ENCODE results near the gene CYP4X1. TPM values are rescaled to one million over a fixed set of nuclear protein-coding genes. Genes with fewer than 3 reads are reported as not detected.
"Not testable (repeated sequence)": the region's sequence is repeated elsewhere in the genome, so short reads cannot be mapped to it uniquely, and the experiment has no call there.

Gene CYP4X1, protein sequence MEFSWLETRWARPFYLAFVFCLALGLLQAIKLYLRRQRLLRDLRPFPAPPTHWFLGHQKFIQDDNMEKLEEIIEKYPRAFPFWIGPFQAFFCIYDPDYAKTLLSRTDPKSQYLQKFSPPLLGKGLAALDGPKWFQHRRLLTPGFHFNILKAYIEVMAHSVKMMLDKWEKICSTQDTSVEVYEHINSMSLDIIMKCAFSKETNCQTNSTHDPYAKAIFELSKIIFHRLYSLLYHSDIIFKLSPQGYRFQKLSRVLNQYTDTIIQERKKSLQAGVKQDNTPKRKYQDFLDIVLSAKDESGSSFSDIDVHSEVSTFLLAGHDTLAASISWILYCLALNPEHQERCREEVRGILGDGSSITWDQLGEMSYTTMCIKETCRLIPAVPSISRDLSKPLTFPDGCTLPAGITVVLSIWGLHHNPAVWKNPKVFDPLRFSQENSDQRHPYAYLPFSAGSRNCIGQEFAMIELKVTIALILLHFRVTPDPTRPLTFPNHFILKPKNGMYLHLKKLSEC
- 24.3 TPM for total RNA-seq

GRCh38 chr1:47023268-47024140, at the start of gene CYP4X1:
Gene CYP4X1, plus strand, starts transcription at chr1:47023669. Its CDS starts 149 bp downstream, at chr1:47023818.
- intact Hi-C loops (cut with DNase I), result no loop called here
- DNase-seq (ENCODE audit: low spot score) (peak; percentile 65), ATAC-seq (peak; percentile 79)

DNA sequence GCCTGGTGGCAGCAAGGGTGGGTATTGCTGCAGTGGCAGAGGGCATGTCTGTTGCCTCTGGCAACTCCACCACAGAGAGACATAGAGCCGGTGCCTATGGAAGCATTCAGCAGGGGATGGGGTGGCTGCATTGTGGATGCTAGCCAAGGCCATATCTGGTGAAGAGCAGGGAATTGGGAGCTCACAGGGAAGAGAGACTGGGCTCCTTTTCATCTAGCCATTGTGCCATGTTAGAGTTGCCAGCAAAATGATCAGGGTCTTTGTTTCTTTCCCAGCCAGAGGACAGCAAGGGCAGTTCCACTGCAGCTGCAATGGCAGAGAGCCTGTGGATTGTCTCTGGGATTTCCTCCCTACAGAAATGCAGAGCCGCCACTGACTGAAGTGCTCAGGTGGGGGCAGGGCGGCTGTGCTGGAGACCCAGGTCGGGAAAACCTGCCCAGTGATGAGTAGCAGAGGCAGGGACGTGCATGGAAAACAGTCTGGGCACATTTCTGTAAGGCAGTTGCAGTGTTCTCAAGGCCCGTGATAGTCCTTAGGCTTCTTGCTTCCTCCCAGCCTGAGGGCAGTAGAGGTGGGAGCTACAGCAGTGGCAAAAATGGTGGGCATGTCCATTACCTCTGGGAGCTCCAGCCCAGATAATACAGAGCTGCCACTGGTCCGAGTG, 40.2 kb upstream of the CYP4X1 start:
- DNase-seq (ENCODE audit: low spot score) (no peak), ATAC-seq (no peak)
- intact Hi-C loops (cut with DNase I), result no loop called here

DNA sequence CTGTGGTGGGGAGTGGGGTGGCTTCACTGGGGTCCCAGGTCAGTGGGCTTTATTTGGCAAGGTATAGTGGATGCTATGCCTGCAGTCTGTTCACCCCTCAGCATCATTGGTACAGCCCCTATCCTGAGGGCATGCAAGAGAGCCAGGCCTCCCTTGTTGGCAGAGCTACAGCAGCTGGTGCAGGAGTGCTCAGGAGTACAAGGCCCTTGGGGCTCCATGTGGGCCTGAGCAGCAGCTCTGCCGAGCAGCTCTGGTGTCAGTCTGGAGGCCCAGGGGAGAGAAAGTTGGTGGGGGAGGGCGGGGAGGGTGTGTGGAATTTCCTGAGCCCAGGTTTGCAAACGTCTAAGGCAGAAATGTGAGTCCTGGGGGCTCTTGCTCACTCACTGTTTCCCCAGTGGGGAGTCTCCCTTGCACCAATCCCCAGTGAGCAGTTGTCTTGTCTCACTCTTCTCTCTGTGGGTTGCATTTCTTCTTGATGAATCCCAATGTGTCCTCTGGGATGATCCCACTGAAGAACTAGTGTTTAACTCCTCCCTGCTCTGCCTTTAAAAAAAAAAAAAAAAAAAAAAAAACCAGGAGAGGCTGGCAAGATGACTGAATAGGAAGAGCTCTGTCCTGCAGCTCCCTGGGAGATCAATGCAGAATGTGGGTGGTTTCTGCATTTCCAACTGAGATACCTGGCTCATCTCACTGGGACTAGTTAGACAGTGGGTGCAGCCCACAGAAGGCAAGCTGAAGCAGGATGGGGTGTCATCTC, 39.5 kb upstream of the CYP4X1 start:
- no peak for DNase-seq (ENCODE audit: low spot score)
- no peak for ATAC-seq
- intact Hi-C loops (cut with DNase I), result no loop called here

DNA sequence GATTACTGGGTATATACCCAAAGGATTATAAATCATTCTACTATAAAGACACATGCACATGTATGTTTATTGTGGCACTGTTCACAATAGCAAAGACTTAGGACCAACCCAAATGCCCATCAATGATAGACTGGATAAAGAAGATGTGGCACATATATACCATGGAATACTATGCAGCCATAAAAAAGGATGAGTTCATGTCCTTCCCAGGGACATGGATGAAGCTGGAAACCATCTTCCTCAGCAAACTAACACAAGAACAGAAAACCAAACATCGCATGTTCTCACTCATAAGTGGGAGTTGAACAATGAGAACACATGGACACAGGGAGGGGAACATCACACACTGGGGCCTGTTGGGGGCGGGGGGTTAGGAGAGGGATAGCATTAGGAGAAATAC, 32.9 kb upstream of the CYP4X1 start:
- DNase-seq (ENCODE audit: low spot score); ATAC-seq; intact Hi-C loops (cut with DNase I): not testable (repeated sequence)

- intact Hi-C loops (cut with DNase I), result no loop called here
- DNase-seq (ENCODE audit: low spot score) (no peak), ATAC-seq (peak; percentile 53)
Observed at GRCh38 chr1:46991083-46991923, 32.2 kb upstream of the CYP4X1 start.

GRCh38 chr1:46996659-46997281, 26.7 kb upstream of the CYP4X1 start:
- intact Hi-C loops (cut with DNase I), result no loop called here
- DNase-seq (ENCODE audit: low spot score) (no peak), ATAC-seq (no peak)

GRCh38 chr1:47002211-47002610, 21.3 kb upstream of the CYP4X1 start:
- ATAC-seq (no peak), DNase-seq (ENCODE audit: low spot score) (no peak)
- intact Hi-C loops (cut with DNase I), result no loop called here

DNA sequence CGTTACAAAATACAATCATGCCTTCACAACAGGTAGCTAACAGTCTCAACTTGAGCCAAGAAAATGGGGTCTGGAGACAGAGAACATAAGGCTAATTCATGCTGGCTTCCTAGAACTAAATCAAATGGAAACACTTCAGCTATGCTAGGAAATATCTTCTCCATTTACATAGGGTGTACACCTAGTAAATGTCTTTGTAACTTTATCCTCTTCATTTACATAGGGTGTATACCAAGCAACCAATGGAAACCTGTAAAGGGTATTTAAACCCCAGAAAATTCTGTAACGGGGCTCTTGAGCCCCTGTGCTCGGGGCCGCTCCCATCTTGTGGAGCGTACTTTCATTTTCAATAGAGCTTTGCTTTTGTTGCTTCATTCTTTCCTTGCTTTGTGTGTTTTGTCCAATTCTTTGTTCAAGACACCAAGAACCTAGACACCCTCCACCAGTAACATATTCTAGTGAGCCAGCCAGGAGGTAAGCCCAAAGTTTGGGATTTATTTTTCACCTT, 19.5 kb upstream of the CYP4X1 start:
- DNase-seq (ENCODE audit: low spot score) (no peak), ATAC-seq (no peak)
- intact Hi-C loops (cut with DNase I), result no loop called here

- ATAC-seq; DNase-seq (ENCODE audit: low spot score); intact Hi-C loops (cut with DNase I): not testable (repeated sequence)
Observed at GRCh38 chr1:47006437-47006836, 17.0 kb upstream of the CYP4X1 start.

DNA sequence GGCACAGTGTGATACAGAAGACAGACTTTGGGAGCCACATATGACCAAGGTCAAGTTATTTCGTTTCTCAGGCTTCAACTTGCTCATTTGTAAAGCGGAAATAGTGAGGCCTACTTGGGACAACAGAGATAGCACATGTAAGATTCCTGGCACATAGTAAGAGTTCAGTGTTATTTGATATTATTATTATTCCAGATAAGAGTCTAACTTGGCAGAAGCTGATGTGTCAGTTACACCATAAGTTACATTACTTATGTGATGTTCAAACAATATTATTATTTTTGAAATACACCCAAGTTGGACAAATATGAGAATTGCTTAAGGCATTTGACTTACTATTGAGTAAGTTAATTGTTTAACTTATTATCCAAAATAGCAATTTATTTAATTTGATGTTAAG, 10.2 kb upstream of the CYP4X1 start:
- intact Hi-C loops (cut with DNase I), result no loop called here
- ATAC-seq, result peak; percentile 44

GRCh38 chr1:47021070-47021469, 2.4 kb upstream of the CYP4X1 start:
- intact Hi-C loops (cut with DNase I), result no loop called here
- ATAC-seq (peak; percentile 67), DNase-seq (ENCODE audit: low spot score) (no peak)

More for the DNA sequence above, 10.2 kb upstream of the CYP4X1 start:
- DNase-seq (ENCODE audit: low spot score), result no peak

- DNase-seq (ENCODE audit: low spot score) (no peak), ATAC-seq (no peak)
- intact Hi-C loops (cut with DNase I), result no loop called here
Observed at GRCh38 chr1:47024141-47024801, 802 bp downstream of the CYP4X1 start.

- intact Hi-C loops (cut with DNase I), result no loop called here
- DNase-seq (ENCODE audit: low spot score) (no peak), ATAC-seq (peak; percentile 52)
Observed at GRCh38 chr1:47030170-47030805, 6.8 kb downstream of the CYP4X1 start.

- ATAC-seq (peak; percentile 98), DNase-seq (ENCODE audit: low spot score) (no peak)
- intact Hi-C loops (cut with DNase I), result no loop called here
Observed at GRCh38 chr1:47031059-47031458, 7.6 kb downstream of the CYP4X1 start.

DNA sequence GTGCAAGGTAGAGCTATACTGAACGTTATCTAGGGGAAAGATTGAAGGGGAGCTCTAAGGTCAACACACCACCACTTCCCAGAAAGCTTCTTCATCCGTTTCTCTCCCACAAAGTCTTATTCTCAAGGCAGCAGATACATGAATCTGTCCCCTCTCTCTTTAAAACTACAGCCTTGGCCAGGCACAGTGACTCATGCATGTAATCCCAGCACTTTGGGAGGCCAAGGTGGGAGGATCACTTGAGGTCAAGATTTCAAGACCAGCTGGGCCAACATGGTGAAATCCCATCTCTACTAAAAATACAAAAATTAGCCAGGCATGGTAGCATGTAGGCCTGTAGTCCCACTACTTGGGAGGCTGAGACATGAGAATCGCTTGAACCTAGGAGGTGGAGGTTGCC, 8.1 kb downstream of the CYP4X1 start:
- ATAC-seq (peak; percentile 69), DNase-seq (ENCODE audit: low spot score) (no peak)
- intact Hi-C loops (cut with DNase I), result no loop called here

DNA sequence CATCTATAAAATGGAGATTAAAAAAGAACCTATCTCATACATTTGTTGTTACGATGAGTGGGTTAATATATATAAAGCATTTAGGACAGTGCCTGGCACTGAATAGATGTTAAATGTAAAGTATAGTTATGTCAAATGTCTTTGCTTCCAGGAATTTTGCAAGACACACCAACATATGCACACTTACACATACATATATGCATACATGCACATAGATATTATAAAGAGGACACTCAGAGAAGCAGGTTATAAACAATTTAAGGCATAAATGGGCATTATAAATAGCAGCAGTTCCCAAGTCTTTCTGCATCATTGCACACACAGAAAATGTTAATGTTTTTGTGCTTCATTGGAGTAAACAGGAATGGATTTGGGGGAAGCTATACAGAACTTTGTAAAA, 13.3 kb downstream of the CYP4X1 start:
- DNase-seq (ENCODE audit: low spot score), result no peak
- intact Hi-C loops (cut with DNase I), result no loop called here
- no peak for ATAC-seq

Measured in sciatic nerve (tissue), 2 donors.